B cell (primary cell): ENCODE data around the gene HIGD1A.

Source experiments
- CTCF ChIP-seq: fragments of 200-600 bp; IDR thresholded peaks from one replicate; pipeline ENCODE4 v1.8.0; 2022; ENCODE audit warnings: antibody characterized with exemption, mild to moderate bottlenecking
- EZH2 ChIP-seq: IDR thresholded peaks from 2 replicates; pipeline ENCODE4 v1.6.1; 2012; ENCODE audit warnings: borderline replicate concordance, low read depth, mild to moderate bottlenecking, moderate library complexity, low read length; ENCODE audit not compliant: insufficient read depth, poor library complexity, severe bottlenecking

GRCh38 chr3:42735019-42735418 is 69.3 kb downstream of the HIGD1A start:
- TF ChIP-seq CTCF, result no peak
- TF ChIP-seq EZH2, result no peak
